ENCODE measurements around the gene PLAAT2. TPM values are rescaled to one million over a fixed set of nuclear protein-coding genes. Genes with fewer than 3 reads are reported as not detected.
A peak's percentile ranks its signal among the peaks of the same experiment; 100 is the strongest.

Gene PLAAT2
- total RNA-seq, 4 donors from 2014 or later: 0.47 TPM; not detected in 3

DNA sequence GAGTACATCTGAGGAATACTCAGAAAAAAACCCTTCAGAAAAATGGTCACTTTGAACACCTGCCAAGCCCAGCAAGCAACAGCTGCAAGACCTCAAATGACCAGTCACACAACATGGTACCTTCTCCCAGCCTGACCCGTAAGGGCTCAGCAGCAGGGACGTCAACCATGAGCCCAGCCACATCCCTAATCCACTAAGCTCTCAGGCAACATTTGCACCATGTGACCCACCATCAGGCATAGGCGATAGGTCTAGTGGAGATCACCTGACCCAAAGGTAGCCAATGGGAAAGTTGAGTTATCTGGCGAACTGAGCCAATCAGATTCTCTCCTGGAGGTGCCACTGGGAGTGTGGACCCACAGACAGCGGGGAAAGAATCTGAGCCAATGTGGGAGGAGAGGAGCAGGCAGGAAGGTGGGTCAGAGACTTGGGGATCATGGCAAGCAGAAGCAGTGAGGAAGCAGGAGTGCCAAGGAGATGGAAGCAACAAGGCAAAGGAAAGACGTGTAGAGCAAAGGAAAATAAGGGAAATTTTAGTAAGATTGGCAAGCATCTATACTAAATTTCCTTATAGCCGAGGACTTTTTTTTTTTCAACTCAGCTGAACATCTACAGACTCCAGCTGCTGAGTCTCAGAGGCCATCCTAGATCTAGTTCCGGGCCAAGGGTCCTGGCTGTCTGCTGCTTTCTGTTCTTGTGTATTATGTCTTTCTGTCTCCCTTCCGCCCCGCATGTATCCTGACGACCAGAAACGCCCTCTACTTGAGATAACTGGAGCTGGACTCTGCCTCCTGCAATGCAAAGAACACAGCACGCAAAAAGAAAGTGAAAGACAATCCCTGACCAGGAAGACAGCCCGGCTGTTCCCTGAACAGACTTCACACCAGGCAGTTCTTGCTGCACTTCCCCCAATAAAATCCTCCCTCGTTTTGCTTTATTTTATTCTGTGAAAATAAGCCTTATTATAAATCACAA is 11.0 kb upstream of the PLAAT2 start:
- H3K27ac ChIP-seq: peak overlapping the region; percentile 73 to 88 (median 76)
- intact Hi-C loops (cut with DNase I): no loop called here
- peak overlapping the region; percentile 26 to 57 (median 33) for H3K4me3 ChIP-seq
- 29 to 37% methylated on average over 10 to 13 of the region's 15 CpGs for WGBS, 2 donors
- H3K36me3 ChIP-seq: no peaks in the 10 kb centered on the region
- H3K27me3 ChIP-seq: no peaks in the 10 kb centered on the region
- H3K4me1 ChIP-seq: peaks cover 0 to 20% (median 15%) of the 10 kb centered on the region in 3 donors
- H3K9me3 ChIP-seq: no peaks in the 10 kb centered on the region
- no peak for DNase-seq
- TF ChIP-seq POLR2A (IDR thresholded peaks at IDR 0.05): no peak
- TF ChIP-seq CTCF (IDR thresholded peaks at IDR 0.05): peak in 1 of 6 experiments; percentile 10

- intact Hi-C loops (cut with DNase I): no loop called here
- H3K36me3 ChIP-seq: no peaks in the 10 kb centered on the region
- no peaks in the 10 kb centered on the region for H3K9me3 ChIP-seq
- peaks cover 8 to 34% (median 24%) of the 10 kb centered on the region in 3 donors for H3K4me1 ChIP-seq
- H3K4me3 ChIP-seq: no peak overlapping the region
- 59 to 66% methylated on average over 3 of the region's 3 CpGs for WGBS, 2 donors
- no peaks in the 10 kb centered on the region for H3K27me3 ChIP-seq
- no peak overlapping the region for H3K27ac ChIP-seq
- no peak for TF ChIP-seq POLR2A (IDR thresholded peaks at IDR 0.05)
- no peak for TF ChIP-seq CTCF (IDR thresholded peaks at IDR 0.05)
- no peak for DNase-seq
Observed at GRCh38 chr11:63572026-63572688, 9.0 kb upstream of the PLAAT2 start.

- Histone ChIP-seq H3K27me3 (no peaks in the 10 kb centered on the region), H3K9me3 (no peaks in the 10 kb centered on the region), H3K4me1 (peaks cover 17 to 51% (median 37%) of the 10 kb centered on the region in 3 donors), H3K4me3 (no peak overlapping the region), H3K27ac (no peak overlapping the region), H3K36me3 (no peaks in the 10 kb centered on the region)
- WGBS, 2 donors: 93 to 96% methylated on average over 3 of the region's 3 CpGs
- TF ChIP-seq POLR2A (IDR thresholded peaks at IDR 0.05) (no peak), CTCF (IDR thresholded peaks at IDR 0.05) (no peak)
- DNase-seq: no peak
- intact Hi-C loops (cut with DNase I): no loop called here
Observed at GRCh38 chr11:63569570-63569969, 6.4 kb upstream of the PLAAT2 start.

DNA sequence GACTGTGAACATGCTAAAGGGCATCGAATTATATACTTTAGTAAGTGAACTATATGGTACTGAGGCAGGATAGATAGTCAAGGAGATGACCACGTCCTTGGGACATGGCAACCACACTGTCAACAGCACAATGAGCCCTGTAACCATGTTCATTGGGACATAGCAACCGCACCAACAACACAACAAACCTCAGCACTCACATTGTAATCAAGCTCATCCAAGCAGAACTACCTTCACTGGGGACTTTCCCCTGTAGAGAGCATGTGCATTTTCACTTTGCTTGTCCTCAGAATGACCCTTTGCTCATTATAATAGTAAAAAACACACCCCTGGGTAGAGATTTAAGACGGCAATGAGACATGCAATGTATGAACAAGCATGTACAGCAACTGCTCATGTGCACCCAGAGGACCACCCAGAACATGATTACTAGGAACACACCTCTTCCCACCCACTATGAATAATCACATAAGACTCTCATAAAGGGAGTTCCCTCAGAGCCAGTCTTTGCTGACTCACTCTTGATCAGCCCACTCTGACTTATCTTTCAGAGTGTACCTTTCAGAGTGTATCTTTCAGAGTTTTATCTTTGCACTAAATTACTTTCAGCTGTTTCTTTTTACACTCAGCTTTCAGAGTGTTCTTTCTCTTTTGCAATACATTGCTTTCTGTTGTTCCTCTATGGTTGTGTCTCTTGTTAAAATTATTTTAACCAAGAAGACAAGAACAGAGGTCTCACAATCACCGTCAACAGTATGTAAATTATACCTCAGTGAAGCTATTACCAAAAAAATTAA is 4.1 kb upstream of the PLAAT2 start:
- Histone ChIP-seq H3K4me1 (peaks cover 22 to 51% (median 34%) of the 10 kb centered on the region in 3 donors), H3K9me3 (no peaks in the 10 kb centered on the region), H3K36me3 (no peaks in the 10 kb centered on the region), H3K27me3 (no peaks in the 10 kb centered on the region), H3K4me3 (peak overlapping the region in 1 of 4 donors; percentile 13), H3K27ac (peak overlapping the region; percentile 76 to 90 (median 87))
- DNase-seq: no peak
- 15 to 20% methylated on average over 5 of the region's 5 CpGs for WGBS, 2 donors
- TF ChIP-seq CTCF (IDR thresholded peaks at IDR 0.05): no peak
- no peak for TF ChIP-seq POLR2A (IDR thresholded peaks at IDR 0.05)
- intact Hi-C loops (cut with DNase I): no loop called here
